Ishikawa (cell line): ENCODE measurements around the gene MAPK11.

ENCODE experiments used
- CEBPB ChIP-seq: IDR thresholded peaks from 2 replicates; pipeline ENCODE4 v1.6.1; 2012
- CREB1 ChIP-seq: IDR thresholded peaks from 2 replicates; pipeline ENCODE4 v1.6.1; 2012; ENCODE audit warnings: low read depth
- EGR1 ChIP-seq: IDR thresholded peaks from 2 replicates; pipeline ENCODE4 v1.6.1; 2012
- EP300 ChIP-seq: IDR thresholded peaks from 2 replicates; pipeline ENCODE4 v1.6.1; 2012; ENCODE audit warnings: borderline replicate concordance
- FOXM1 ChIP-seq: IDR thresholded peaks from 2 replicates; pipeline ENCODE4 v1.6.1; 2012; ENCODE audit warnings: low read depth, borderline replicate concordance
- NFIC ChIP-seq: IDR thresholded peaks from 2 replicates; pipeline ENCODE4 v1.6.1; 2012
- RAD21 ChIP-seq: IDR thresholded peaks from 2 replicates; pipeline ENCODE4 v1.6.1; 2012; ENCODE audit warnings: low read depth
- YY1 ChIP-seq: IDR thresholded peaks from 2 replicates; pipeline ENCODE4 v1.6.1; 2012; ENCODE audit warnings: low read depth
- ZBTB7A ChIP-seq: IDR thresholded peaks from 2 replicates; pipeline ENCODE4 v1.6.1; 2012; ENCODE audit warnings: low read depth
- TF ChIP-seq, protein P1 (sequence below): IDR thresholded peaks from 2 replicates; pipeline ENCODE4 v1.6.1; 2012
- TF ChIP-seq, protein P2 (sequence below): IDR thresholded peaks from 2 replicates; pipeline ENCODE4 v1.6.1; 2012; ENCODE audit warnings: low read depth, mild to moderate bottlenecking
- TF ChIP-seq, protein P3 (sequence below): IDR thresholded peaks from 2 replicates; pipeline ENCODE4 v1.6.1; 2012

DNA sequence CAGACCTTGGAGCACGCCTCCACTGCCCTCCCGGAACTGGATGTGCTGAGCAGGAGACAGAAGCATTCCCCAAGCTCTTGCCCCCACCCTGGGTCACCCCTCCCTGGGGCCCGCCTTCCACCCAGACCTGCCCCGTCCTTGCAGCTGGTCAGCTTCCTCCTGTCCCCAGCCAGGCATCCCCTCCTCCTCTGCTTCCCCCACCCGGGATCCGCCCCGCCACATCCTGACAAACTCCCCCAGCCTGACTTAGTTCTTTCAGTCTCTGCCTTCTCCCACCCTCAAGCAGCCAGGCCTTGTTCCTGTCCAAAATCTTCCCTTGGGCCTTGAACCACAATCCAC, 38.4 kb upstream of the MAPK11 start:
- TF ChIP-seq YY1 (no peak), ZBTB7A (no peak), NFIC (no peak), CEBPB (no peak), EP300 (no peak), CREB1 (no peak), EGR1 (no peak), RAD21 (no peak), FOXM1 (no peak)
- TF ChIP-seq, protein P1, sequence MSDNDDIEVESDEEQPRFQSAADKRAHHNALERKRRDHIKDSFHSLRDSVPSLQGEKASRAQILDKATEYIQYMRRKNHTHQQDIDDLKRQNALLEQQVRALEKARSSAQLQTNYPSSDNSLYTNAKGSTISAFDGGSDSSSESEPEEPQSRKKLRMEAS = no peak
- TF ChIP-seq, protein P2, sequence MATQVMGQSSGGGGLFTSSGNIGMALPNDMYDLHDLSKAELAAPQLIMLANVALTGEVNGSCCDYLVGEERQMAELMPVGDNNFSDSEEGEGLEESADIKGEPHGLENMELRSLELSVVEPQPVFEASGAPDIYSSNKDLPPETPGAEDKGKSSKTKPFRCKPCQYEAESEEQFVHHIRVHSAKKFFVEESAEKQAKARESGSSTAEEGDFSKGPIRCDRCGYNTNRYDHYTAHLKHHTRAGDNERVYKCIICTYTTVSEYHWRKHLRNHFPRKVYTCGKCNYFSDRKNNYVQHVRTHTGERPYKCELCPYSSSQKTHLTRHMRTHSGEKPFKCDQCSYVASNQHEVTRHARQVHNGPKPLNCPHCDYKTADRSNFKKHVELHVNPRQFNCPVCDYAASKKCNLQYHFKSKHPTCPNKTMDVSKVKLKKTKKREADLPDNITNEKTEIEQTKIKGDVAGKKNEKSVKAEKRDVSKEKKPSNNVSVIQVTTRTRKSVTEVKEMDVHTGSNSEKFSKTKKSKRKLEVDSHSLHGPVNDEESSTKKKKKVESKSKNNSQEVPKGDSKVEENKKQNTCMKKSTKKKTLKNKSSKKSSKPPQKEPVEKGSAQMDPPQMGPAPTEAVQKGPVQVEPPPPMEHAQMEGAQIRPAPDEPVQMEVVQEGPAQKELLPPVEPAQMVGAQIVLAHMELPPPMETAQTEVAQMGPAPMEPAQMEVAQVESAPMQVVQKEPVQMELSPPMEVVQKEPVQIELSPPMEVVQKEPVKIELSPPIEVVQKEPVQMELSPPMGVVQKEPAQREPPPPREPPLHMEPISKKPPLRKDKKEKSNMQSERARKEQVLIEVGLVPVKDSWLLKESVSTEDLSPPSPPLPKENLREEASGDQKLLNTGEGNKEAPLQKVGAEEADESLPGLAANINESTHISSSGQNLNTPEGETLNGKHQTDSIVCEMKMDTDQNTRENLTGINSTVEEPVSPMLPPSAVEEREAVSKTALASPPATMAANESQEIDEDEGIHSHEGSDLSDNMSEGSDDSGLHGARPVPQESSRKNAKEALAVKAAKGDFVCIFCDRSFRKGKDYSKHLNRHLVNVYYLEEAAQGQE = no peak
- TF ChIP-seq, protein P3, sequence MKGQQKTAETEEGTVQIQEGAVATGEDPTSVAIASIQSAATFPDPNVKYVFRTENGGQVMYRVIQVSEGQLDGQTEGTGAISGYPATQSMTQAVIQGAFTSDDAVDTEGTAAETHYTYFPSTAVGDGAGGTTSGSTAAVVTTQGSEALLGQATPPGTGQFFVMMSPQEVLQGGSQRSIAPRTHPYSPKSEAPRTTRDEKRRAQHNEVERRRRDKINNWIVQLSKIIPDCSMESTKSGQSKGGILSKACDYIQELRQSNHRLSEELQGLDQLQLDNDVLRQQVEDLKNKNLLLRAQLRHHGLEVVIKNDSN = no peak
